G401 (cell line): ENCODE measurements around the gene GJB3. TPM values are rescaled to one million over a fixed set of nuclear protein-coding genes. Genes with fewer than 3 reads are reported as not detected.
A peak's percentile ranks its signal among the peaks of the same experiment; 100 is the strongest.
"Not testable (repeated sequence)": the region's sequence is repeated elsewhere in the genome, so short reads cannot be mapped to it uniquely, and the experiment has no call there.

Source experiments
- DNase-seq: peaks from one replicate; pipeline ENCODE4 v3.0.0-alpha.2; 2015; ENCODE audit warnings: low spot score
- in situ Hi-C: cut with HindIII; loops from 2 replicates; pipeline ENCODE4 v1.10.0; 2016; ENCODE audit warnings: low sequenced_read_pairs, mixed read lengths
- total RNA-seq: library from RNA; depleted of rRNA; stranded (reverse); fragments of >200 nt; shearing (Covaris generic); gene quantifications from 2 replicates; pipeline ENCODE4 v1.2.3, GENCODE V29; 2014; rRNA removed

The GJB3 gene
- total RNA-seq, 1 experiment from 2014 or later, result not detected

DNA sequence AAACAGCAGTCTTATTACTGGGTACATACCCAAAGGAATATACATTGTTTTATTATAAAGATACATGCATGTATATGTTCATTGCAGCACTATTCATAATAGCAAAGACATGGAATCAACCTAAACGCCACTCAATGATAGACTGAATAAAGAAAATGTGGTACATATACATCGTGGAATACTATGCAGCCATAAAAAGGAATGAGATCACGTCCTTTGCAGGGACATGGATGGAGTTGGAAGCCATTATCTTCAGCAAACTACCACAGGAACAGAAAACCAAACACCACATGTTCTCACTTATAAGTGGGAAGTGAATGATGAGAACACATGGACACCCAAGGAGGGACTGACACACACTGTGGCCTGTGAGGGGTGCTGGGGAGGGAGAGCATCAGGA, 29.8 kb downstream of the GJB3 start:
- in situ Hi-C loops, DNase-seq: not testable (repeated sequence)

- no peak for DNase-seq
Measured at GRCh38 chr1:34816332-34816731, 35.3 kb downstream of the GJB3 start.

GRCh38 chr1:34816778-34817177, 35.8 kb downstream of the GJB3 start:
- DNase-seq, result no peak
- in situ Hi-C loops, result no loop called here

More at GRCh38 chr1:34816332-34816731, 35.3 kb downstream of the GJB3 start:
- in situ Hi-C loops, result no loop called here

- DNase-seq, in situ Hi-C loops: not testable (repeated sequence)
Measured at GRCh38 chr1:34818862-34819261, 37.8 kb downstream of the GJB3 start.

DNA sequence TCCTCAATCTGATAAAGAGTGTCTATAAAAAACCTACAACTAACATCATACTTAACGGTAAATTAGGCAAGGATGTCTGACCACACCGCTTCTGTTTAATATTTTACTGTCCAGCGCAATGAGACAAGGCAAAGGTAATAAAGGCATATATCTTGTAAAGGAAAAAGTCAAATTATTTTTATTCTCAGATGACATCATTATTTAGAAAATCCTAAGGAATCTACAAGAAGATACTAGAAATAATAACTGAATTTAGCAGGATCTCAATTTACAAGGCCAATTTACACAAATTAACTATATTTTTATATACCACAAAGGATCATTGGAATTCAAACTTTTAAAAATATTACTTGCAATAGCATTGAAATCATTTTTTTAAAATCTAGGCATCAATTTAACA, 41.2 kb downstream of the GJB3 start:
- DNase-seq, result no peak
- in situ Hi-C loops, result no loop called here

- no peak for DNase-seq
- in situ Hi-C loops, result no loop called here
Measured at GRCh38 chr1:34824817-34825454, 43.9 kb downstream of the GJB3 start.

- in situ Hi-C loops, result no loop called here
- peak; percentile 16 for DNase-seq
Measured at GRCh38 chr1:34825455-34826091, 44.6 kb downstream of the GJB3 start.

DNA sequence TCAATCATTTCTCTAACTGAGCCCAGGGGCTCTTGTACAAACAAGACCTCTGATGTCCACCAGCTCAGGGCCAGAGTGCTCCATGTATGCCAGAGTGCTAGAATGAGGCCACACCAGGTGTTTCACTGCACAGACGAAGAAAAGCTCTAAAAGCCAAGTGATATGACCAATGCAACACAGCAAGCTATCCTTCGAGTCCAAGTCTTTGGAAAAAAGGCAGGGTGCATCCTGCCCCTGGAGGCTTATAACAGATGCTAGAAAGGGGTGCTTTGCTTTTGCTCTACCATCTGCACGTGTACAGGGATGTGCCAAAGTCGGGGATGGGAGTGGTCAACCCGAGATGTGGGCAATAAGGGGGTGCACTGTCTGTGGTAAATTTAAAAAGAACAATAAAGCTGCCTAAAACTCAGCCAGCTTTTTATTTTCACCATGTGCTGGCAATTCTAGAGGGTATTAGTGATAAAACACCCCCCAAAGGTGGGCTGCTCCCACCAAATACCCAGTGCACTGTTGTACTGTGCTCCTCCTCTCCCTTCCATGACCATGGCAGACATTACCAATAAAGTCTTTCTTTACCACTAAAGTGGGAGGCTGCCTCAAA, 46.4 kb downstream of the GJB3 start:
- in situ Hi-C loops, result no loop called here
- DNase-seq, result no peak

DNA sequence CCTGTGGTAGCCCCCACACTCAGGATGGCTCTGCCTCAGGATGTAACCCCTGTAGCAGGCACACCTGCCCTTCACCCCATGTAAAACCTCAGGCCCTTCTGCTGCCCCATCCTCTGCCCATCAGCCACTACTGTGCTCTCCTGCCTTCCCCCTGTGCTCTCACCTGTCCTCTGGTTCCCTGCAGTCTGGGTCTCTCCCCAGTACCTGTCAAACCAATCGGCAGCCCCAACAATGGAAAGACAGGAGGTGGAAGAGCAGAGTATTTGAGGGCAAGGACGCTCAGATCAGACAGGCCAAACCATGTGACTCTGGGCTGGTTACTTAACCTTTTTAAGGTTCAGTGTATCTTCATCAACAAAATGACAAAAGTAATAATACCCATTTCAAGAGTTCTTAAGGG, 47.6 kb downstream of the GJB3 start:
- no peak for DNase-seq
- in situ Hi-C loops, result no loop called here

DNA sequence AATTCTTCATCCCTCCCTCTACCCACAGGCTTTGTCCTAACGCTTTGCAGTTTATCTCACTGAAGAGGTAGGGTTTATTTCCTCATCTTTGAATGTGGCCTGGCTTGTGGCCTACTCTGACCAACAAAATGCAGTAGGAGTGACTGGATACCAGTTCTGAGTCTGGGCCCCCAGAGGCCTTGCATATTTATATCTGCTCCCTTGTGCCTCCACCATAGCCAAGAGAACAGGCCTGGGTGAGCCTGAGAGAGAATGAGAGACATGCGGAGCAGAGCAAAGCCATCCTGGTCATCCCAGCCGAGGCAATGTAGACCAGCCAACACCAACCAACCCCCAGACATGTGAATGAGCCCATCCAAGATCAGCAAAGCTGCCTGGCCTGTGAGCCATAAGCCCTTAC, 48.2 kb downstream of the GJB3 start:
- DNase-seq, result no peak
- in situ Hi-C loops, result no loop called here

DNA sequence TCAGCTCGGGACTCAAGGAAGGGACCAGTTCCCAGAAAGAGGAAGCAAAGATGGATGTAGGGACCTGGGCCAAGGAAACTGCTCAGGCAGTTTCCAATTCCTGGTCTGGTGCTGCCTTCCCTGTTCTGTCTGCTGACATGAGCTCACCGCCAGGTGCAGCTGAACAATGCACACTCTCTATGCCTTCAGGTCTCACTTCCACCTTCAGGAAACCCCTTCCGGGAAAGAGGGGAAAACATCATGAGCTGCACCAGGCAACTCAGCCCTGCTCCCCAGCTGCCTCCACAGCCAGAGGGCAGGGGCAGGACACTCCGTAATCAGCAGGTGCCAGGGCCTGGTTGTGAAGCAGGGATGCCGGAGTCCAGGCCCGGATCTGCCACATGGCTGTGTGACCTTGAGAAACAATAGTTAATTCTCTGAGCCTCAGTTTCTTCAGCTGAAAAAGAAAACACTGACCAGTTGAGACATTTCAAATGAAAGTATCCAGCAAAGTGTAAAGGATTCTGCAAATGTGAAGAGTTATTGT, 50.8 kb downstream of the GJB3 start:
- DNase-seq, result no peak
- in situ Hi-C loops, result no loop called here

DNA sequence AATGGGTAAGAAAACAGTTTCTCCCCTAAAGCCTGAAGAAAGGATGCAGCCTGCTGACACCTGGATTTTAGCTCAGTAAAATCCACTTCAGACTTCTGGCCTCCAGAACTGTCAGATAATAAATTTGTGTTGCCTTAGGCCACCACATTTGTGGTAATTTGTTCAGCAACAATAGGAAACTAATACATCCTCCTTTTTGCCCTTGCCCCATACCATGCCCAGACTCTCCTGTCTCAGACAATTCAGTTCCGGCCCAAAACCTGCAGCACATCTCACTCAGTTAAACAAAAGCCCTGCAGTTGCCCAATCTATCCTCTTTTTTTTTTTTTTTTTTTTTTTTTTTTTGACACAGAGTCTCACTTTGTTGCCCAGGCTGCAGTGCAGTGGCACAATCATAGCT, 52.7 kb downstream of the GJB3 start:
- no peak for DNase-seq
- in situ Hi-C loops, result no loop called here

Other genes with a start within 250 kb of the GJB3 start
- 0.24 TPM in 1 of 2 replicates, not detected in the other for gene GJB5, start 26.2 kb upstream of the GJB3 start, total RNA-seq
- not detected in 2 replicates for gene GJB4, start 21.5 kb upstream of the GJB3 start, total RNA-seq
- not detected in 2 replicates for gene GJA4, start 11.8 kb downstream of the GJB3 start, total RNA-seq
- gene SMIM12, start 78.5 kb downstream of the GJB3 start, total RNA-seq, result 64.5 and 72.1 TPM in 2 replicates
- 3.1 and 4.5 TPM in 2 replicates for gene DLGAP3, start 148.4 kb downstream of the GJB3 start, total RNA-seq
- gene TMEM35B, start 204.1 kb downstream of the GJB3 start, total RNA-seq, result 49.2 and 73.3 TPM in 2 replicates